K562 (cell line): ENCODE results near the gene PATJ.
"Not testable (repeated sequence)": the region's sequence is repeated elsewhere in the genome, so short reads cannot be mapped to it uniquely, and the experiment has no call there.

Source experiments
- ESRRB ChIP-seq: fragments of 250-450 bp; sonication (Bioruptor Pico); IDR thresholded peaks from 2 replicates; pipeline ENCODE4 v1.5.0; 2020; ENCODE audit warnings: mild to moderate bottlenecking, moderate library complexity, borderline replicate concordance
- EZH2 ChIP-seq: IDR thresholded peaks from 2 replicates; pipeline ENCODE4 v1.6.1; 2012; ENCODE audit warnings: low read depth, mild to moderate bottlenecking, inconsistent platforms, low read length, borderline replicate concordance
- KHSRP ChIP-seq: fragments of 450-650 bp; IDR thresholded peaks from 2 replicates; pipeline ENCODE4 v1.6.1; 2017
- RBM25 ChIP-seq: fragments of 200-400 bp; formaldehyde crosslinking; IDR thresholded peaks from 2 replicates; pipeline ENCODE4 v1.6.1; 2018; ENCODE audit warnings: low read length, low read depth, moderate library complexity; ENCODE audit not compliant: severe bottlenecking
- ZNF121 ChIP-seq: sonication (generic); formaldehyde crosslinking; conservative IDR thresholded peaks from 2 replicates; pipeline ENCODE4 v1.8.0; 2022; ENCODE audit warnings: missing genetic modification reagents
- ZNF253 ChIP-seq: fragments of 250-450 bp; sonication (Bioruptor Pico); conservative IDR thresholded peaks from 2 replicates; pipeline ENCODE4 v1.6.1; 2021; ENCODE audit warnings: mild to moderate bottlenecking
- ZNF408 ChIP-seq: fragments of 250-450 bp; sonication (Bioruptor Pico); IDR thresholded peaks from 2 replicates; pipeline ENCODE4 v1.4.0; 2020; ENCODE audit warnings: low read depth, mild to moderate bottlenecking, moderate library complexity
- ZNF785 ChIP-seq: fragments of 250-450 bp; sonication (Bioruptor Pico); IDR thresholded peaks from 2 replicates; pipeline ENCODE4 v1.4.0; 2020; ENCODE audit warnings: mild to moderate bottlenecking
- TF ChIP-seq, protein P1 (sequence below), 3 experiments: IDR thresholded peaks in 2 of 3; conservative IDR thresholded peaks in 1 of 3; 2 replicates each; pipeline ENCODE4 v1.5.1; 2011 to 2012; ENCODE audit warnings: low read length in 3 of 3, mild to moderate bottlenecking in 3 of 3, control low read depth in 2 of 3, improper control_type of control experiment in 1 of 3, inconsistent platforms in 1 of 3, low read depth in 1 of 3, mixed read lengths in 1 of 3, moderate library complexity in 1 of 3; ENCODE audit not compliant: insufficient read depth in 2 of 3
- TF ChIP-seq, protein P2 (sequence below): IDR thresholded peaks from 3 replicates; pipeline ENCODE4 v1.6.1; 2011; ENCODE audit warnings: borderline replicate concordance, mild to moderate bottlenecking, moderate library complexity; ENCODE audit not compliant: insufficient read length; ENCODE audit errors: extremely low read depth

DNA sequence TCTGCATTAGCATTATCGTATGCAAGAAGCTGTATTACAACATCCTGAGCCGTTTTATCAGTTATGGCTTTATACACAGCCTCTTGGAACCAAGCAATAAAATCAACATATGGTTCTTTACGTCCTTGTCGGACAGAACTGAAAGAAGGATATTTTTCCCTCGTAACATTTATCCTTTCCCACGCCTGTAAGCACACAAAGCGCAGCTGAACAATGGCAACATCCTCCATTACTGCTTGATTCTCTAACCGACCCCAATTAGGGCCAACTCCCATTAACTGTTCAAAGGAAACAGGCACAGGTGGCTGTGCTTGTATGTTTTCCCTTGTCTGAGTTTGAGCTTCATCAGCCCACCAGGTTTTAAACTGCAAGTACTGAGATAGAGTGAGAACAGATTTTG, 439.9 kb downstream of the PATJ start:
- not testable (repeated sequence) for TF ChIP-seq ZNF408 (CRISPR knock-in tag); ZNF121 (CRISPR knock-in tag); EZH2; ZNF253; RBM25; ESRRB; KHSRP; ZNF785 (CRISPR knock-in tag)
- TF ChIP-seq, protein P1, sequence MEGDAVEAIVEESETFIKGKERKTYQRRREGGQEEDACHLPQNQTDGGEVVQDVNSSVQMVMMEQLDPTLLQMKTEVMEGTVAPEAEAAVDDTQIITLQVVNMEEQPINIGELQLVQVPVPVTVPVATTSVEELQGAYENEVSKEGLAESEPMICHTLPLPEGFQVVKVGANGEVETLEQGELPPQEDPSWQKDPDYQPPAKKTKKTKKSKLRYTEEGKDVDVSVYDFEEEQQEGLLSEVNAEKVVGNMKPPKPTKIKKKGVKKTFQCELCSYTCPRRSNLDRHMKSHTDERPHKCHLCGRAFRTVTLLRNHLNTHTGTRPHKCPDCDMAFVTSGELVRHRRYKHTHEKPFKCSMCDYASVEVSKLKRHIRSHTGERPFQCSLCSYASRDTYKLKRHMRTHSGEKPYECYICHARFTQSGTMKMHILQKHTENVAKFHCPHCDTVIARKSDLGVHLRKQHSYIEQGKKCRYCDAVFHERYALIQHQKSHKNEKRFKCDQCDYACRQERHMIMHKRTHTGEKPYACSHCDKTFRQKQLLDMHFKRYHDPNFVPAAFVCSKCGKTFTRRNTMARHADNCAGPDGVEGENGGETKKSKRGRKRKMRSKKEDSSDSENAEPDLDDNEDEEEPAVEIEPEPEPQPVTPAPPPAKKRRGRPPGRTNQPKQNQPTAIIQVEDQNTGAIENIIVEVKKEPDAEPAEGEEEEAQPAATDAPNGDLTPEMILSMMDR (IDR thresholded peaks at IDR 0.05 in 2 of 3, conservative IDR thresholded peaks at IDR 0.05 in 1 of 3; ENCODE audit: insufficient read depth in 2 of 3, low read depth in 1 of 3, low read length in 3 of 3): not testable (repeated sequence)
- TF ChIP-seq, protein P2, sequence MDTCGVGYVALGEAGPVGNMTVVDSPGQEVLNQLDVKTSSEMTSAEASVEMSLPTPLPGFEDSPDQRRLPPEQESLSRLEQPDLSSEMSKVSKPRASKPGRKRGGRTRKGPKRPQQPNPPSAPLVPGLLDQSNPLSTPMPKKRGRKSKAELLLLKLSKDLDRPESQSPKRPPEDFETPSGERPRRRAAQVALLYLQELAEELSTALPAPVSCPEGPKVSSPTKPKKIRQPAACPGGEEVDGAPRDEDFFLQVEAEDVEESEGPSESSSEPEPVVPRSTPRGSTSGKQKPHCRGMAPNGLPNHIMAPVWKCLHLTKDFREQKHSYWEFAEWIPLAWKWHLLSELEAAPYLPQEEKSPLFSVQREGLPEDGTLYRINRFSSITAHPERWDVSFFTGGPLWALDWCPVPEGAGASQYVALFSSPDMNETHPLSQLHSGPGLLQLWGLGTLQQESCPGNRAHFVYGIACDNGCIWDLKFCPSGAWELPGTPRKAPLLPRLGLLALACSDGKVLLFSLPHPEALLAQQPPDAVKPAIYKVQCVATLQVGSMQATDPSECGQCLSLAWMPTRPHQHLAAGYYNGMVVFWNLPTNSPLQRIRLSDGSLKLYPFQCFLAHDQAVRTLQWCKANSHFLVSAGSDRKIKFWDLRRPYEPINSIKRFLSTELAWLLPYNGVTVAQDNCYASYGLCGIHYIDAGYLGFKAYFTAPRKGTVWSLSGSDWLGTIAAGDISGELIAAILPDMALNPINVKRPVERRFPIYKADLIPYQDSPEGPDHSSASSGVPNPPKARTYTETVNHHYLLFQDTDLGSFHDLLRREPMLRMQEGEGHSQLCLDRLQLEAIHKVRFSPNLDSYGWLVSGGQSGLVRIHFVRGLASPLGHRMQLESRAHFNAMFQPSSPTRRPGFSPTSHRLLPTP: not testable (repeated sequence)
